Cardiac fibroblast (primary cell): Measurements from ENCODE around the gene CTNNA1.

ENCODE experiments used
- DNase-seq, 2 donors: peaks; one replicate each; pipeline versions ENCODE4 v3.0.0 to v3.0.0-alpha.2; 2010; ENCODE audit warnings: low read depth in 2 of 2
- H3K4me3 ChIP-seq, 2 donors: replicated peaks in 1 of 2; 1 replicate in 1 of 2; 2 replicates in 1 of 2; pipeline ENCODE4 v1.5.1; 2011; ENCODE audit warnings: low read depth in 2 of 2, low read length in 2 of 2, mild to moderate bottlenecking in 2 of 2, moderate library complexity in 1 of 2
- TF ChIP-seq, protein P1 (sequence below): IDR thresholded peaks from one replicate; pipeline ENCODE4 v1.5.1; 2011; ENCODE audit warnings: low read depth, mild to moderate bottlenecking, low read length, inconsistent platforms

The CTNNA1 gene

DNA sequence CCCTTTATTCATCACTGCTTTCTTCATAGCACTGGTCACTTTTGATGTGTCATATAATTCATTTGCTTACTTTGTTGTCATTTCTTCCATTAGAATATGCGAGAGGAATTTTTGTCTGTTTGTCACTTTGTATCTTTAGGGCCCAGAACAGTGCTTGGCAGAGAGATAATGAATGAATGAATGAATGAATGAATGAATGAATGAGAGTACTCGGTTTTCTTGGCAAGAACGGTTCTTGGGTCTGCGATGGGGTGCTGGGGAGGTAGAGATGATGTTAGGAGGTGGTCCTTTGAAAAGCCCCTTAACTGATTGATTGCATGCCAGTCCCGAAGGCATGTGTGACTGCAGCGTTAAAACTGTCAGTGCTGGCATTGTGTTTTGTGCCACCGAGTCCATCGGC is 174.3 kb downstream of the CTNNA1 start:
- TF ChIP-seq, protein P1, sequence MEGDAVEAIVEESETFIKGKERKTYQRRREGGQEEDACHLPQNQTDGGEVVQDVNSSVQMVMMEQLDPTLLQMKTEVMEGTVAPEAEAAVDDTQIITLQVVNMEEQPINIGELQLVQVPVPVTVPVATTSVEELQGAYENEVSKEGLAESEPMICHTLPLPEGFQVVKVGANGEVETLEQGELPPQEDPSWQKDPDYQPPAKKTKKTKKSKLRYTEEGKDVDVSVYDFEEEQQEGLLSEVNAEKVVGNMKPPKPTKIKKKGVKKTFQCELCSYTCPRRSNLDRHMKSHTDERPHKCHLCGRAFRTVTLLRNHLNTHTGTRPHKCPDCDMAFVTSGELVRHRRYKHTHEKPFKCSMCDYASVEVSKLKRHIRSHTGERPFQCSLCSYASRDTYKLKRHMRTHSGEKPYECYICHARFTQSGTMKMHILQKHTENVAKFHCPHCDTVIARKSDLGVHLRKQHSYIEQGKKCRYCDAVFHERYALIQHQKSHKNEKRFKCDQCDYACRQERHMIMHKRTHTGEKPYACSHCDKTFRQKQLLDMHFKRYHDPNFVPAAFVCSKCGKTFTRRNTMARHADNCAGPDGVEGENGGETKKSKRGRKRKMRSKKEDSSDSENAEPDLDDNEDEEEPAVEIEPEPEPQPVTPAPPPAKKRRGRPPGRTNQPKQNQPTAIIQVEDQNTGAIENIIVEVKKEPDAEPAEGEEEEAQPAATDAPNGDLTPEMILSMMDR: no peak
- H3K4me3 ChIP-seq: no peak overlapping the region
- DNase-seq: no peak

DNA sequence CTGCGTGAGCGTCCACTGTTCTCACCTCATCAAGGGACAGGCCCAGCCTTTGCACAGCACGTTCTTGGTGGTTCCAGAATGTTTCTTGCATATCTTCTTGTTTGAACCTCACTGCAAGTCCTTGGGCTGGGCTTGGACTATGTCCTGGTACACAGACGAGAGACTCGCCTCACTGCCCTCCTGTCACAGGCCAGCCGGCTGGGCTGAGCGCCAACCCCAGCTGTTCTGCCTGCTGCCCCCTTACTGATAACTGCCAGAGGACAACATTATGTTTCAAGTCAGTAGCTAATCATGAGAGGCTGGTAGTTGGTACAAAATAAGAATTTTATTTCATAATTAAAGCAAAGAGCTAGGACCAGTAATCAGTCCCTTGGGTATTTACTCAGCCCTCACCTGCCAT is 174.8 kb downstream of the CTNNA1 start:
- peak in 1 of 2 donors; percentile 60 for DNase-seq
- H3K4me3 ChIP-seq: no peak overlapping the region
- TF ChIP-seq, protein P1: no peak

DNA sequence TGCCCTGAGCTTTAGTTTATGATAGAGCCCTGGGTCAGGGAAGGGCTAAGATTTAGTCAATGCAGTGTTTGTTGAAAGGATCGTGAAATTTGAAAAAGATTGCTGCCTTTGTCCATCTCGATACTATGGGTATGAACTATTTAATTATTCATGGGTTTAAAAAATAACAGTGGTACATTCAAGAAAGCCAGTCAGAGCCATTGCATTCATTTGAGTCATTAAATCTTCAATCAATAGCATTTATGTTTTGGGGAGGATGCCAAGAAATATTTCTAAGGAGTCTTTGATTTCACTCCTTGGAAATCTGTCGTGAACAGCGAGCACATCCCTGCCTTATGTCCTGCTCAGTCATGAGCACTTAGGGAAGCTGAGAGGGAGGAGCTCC is 176.3 kb downstream of the CTNNA1 start:
- TF ChIP-seq, protein P1: no peak
- H3K4me3 ChIP-seq: no peak overlapping the region
- no peak for DNase-seq

DNA sequence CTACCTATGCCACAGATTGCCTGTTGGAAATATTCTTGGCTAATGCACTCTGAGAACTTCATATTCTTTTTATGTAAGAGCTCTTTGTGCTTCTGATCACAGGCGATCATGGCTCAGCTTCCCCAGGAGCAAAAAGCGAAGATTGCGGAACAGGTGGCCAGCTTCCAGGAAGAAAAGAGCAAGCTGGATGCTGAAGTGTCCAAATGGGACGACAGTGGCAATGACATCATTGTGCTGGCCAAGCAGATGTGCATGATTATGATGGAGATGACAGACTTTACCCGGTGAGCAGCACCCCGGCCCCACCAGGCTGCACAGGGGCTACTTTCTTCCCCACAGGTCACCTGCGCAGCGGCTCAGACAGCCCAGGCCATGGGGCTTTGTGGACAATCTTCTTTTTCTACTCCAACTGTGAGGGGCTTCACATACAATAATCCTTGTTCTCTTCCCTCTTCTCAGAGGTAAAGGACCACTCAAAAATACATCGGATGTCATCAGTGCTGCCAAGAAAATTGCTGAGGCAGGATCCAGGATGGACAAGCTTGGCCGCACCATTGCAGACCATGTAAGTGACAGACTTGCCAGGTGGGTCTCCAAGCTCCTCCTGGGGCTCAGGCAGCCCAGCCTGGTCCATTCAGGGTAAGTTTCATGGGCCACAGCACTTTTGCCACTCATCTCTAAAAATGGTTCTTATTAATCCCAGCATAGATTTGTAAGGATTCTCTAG is 177.3 kb downstream of the CTNNA1 start:
- TF ChIP-seq, protein P1: no peak
- DNase-seq: no peak
- no peak overlapping the region for H3K4me3 ChIP-seq

DNA sequence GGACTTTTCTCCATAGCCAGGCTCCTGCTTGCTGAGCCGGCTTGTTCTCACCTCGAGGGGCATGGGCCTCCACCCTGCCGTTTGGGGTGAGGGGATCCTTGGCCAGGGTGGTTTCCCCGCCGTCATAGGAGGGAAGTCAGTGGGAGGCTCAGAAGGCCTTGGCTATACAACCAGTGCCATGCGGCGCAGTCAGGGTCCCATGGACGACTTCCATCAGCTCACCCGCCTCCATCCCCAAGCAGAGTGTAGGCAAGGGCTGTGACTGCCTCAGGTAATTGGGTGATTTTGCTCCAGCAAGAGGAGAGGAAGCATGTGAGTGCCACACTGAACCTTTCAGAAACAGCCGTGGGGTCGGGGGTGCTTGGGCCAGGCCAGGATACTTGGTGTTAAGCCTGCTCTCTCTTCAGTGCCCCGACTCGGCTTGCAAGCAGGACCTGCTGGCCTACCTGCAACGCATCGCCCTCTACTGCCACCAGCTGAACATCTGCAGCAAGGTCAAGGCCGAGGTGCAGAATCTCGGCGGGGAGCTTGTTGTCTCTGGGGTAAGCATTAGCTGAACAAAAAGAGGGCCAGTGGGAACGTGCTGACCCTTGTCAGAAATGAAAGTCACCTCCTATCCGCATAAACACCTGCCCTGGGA is 179.1 kb downstream of the CTNNA1 start:
- H3K4me3 ChIP-seq: no peak overlapping the region
- DNase-seq: no peak
- TF ChIP-seq, protein P1: no peak

DNA sequence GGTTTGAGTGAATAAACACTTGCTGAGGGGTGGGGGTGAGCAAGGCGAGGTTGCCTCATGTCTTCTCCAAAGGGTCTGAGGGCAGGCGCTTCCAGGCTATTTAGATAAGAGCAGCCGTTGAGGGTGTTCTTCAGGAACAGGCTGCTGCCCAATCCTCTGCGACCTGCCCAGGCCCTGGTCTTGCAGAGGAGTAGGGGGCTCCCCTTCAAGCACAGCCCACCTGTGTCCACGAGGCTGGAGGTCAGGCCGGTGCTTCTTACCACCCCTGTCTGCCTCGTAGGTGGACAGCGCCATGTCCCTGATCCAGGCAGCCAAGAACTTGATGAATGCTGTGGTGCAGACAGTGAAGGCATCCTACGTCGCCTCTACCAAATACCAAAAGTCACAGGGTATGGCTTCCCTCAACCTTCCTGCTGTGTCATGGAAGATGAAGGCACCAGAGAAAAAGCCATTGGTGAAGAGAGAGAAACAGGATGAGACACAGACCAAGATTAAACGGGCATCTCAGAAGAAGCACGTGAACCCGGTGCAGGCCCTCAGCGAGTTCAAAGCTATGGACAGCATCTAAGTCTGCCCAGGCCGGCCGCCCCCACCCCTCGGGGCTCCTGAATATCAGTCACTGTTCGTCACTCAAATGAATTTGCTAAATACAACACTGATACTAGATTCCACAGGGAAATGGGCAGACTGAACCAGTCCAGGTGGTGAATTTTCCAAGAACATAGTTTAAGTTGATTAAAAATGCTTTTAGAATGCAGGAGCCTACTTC is 180.5 kb downstream of the CTNNA1 start:
- no peak for DNase-seq
- TF ChIP-seq, protein P1: no peak
- H3K4me3 ChIP-seq: no peak overlapping the region
